ENCODE results near the gene NKX1-1.

- no peak for TF ChIP-seq CTCF (IDR thresholded peaks at IDR 0.05; ENCODE audit: low read depth, low read length)
- TF ChIP-seq EZH2phosphoT487 (IDR thresholded peaks at IDR 0.05; ENCODE audit: low read depth) = no peak
These were observed 15.4 kb upstream of the NKX1-1 start for GRCh38 chr4:1421657-1422056.
